ENCODE measurements around the gene ITPKC. TPM values are rescaled to one million over a fixed set of nuclear protein-coding genes. Genes with fewer than 3 reads are reported as not detected.

Gene ITPKC
- polyA plus RNA-seq, 1 donor from 2014 or later, result 16.8 TPM

DNA sequence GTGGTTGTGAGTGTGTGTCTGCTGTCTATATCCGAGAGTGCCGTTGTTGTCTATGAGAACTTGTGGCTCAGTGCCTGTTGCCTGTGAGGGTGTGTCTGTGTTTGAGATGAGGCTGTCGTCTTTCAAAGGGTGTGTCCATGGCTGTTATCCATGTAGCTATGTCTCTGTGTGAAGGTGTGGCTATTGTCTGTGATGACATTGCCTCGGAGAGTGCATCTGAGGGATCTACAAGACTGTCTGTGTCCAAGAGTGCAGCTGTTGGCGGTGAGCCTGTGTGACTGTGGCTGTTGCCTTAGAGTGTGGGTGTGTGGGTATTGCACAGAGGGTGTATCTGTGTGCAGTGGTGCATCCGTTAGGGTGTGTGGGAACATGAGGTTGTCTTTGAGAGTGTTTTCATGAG lies 31.3 kb upstream of the ITPKC start:
- Histone ChIP-seq H3K4me2 (ENCODE audit: low read length) (no peak overlapping the region), H3K9me3 (ENCODE audit: low read length) (no peaks in the 10 kb centered on the region), H3K9ac (ENCODE audit: low read length) (no peak overlapping the region), H3K27ac (ENCODE audit: low read length) (no peak overlapping the region), H3K4me3 (ENCODE audit: low read length) (no peak overlapping the region), H4K20me1 (ENCODE audit: insufficient read depth) (no peaks in the 10 kb centered on the region), H3K79me2 (replicated peaks; ENCODE audit: insufficient read depth, low read length) (peaks cover 21% of the 10 kb centered on the region), H3K27me3 (ENCODE audit: insufficient read depth, low read depth, low read length) (no peaks in the 10 kb centered on the region), H3F3A (ENCODE audit: insufficient read depth, low read length, poor library complexity, severe bottlenecking) (no peaks in the 10 kb centered on the region), H2AFZ (ENCODE audit: low read depth, low read length) (no peak overlapping the region), H3K9me2 (ENCODE audit: insufficient read depth, low read length) (no peaks in the 10 kb centered on the region), H3K36me3 (ENCODE audit: insufficient read depth, low read length) (peaks cover 6% of the 10 kb centered on the region)
- TF ChIP-seq, protein P1, sequence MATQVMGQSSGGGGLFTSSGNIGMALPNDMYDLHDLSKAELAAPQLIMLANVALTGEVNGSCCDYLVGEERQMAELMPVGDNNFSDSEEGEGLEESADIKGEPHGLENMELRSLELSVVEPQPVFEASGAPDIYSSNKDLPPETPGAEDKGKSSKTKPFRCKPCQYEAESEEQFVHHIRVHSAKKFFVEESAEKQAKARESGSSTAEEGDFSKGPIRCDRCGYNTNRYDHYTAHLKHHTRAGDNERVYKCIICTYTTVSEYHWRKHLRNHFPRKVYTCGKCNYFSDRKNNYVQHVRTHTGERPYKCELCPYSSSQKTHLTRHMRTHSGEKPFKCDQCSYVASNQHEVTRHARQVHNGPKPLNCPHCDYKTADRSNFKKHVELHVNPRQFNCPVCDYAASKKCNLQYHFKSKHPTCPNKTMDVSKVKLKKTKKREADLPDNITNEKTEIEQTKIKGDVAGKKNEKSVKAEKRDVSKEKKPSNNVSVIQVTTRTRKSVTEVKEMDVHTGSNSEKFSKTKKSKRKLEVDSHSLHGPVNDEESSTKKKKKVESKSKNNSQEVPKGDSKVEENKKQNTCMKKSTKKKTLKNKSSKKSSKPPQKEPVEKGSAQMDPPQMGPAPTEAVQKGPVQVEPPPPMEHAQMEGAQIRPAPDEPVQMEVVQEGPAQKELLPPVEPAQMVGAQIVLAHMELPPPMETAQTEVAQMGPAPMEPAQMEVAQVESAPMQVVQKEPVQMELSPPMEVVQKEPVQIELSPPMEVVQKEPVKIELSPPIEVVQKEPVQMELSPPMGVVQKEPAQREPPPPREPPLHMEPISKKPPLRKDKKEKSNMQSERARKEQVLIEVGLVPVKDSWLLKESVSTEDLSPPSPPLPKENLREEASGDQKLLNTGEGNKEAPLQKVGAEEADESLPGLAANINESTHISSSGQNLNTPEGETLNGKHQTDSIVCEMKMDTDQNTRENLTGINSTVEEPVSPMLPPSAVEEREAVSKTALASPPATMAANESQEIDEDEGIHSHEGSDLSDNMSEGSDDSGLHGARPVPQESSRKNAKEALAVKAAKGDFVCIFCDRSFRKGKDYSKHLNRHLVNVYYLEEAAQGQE (IDR thresholded peaks at IDR 0.05; ENCODE audit: borderline replicate concordance), result no peak
- no peak for TF ChIP-seq SMC3 (conservative IDR thresholded peaks at IDR 0.05; ENCODE audit: poor library complexity)

DNA sequence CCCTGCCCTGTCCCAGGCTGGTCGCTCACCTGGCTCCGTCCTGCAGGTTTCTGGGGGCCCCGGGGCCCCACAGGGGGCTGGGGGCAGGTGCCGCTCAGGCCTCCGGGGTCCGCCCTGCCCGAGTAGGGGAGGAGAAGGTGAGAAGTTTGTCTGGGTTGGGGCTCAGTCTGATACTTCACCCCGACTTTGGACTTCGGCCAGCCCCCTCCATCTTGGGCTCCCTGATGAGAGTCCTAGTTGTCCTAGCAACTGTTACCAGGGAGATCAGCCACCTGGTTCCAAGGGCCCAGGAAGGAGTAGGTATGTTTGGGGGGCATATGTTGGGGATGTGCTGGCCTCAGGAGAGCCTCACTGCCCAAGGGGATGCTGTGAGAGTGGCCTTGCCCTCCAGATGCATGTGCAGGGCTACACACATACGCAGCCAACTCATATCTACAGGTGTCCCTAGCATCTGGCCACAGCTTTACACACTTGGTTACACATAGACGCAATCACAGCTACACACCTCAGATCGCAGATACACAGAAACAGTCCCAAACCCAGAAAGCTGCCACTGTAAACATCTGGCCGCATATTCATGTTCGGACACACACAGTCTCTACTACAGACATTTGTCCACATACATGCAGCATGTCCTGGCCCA lies 29.9 kb upstream of the ITPKC start:
- Histone ChIP-seq H3K27ac (ENCODE audit: low read length) (no peak overlapping the region), H3K4me3 (ENCODE audit: low read length) (no peak overlapping the region), H3K36me3 (ENCODE audit: insufficient read depth, low read length) (no peaks in the 10 kb centered on the region), H3K27me3 (ENCODE audit: insufficient read depth, low read depth, low read length) (no peaks in the 10 kb centered on the region), H3K9me3 (ENCODE audit: low read length) (no peaks in the 10 kb centered on the region), H4K20me1 (ENCODE audit: insufficient read depth) (no peaks in the 10 kb centered on the region), H3F3A (ENCODE audit: insufficient read depth, low read length, poor library complexity, severe bottlenecking) (no peaks in the 10 kb centered on the region), H3K4me2 (ENCODE audit: low read length) (no peak overlapping the region), H2AFZ (ENCODE audit: low read depth, low read length) (no peak overlapping the region), H3K9ac (ENCODE audit: low read length) (no peak overlapping the region), H3K9me2 (ENCODE audit: insufficient read depth, low read length) (no peaks in the 10 kb centered on the region), H3K79me2 (replicated peaks; ENCODE audit: insufficient read depth, low read length) (peaks cover 21% of the 10 kb centered on the region)
- TF ChIP-seq, protein P2, sequence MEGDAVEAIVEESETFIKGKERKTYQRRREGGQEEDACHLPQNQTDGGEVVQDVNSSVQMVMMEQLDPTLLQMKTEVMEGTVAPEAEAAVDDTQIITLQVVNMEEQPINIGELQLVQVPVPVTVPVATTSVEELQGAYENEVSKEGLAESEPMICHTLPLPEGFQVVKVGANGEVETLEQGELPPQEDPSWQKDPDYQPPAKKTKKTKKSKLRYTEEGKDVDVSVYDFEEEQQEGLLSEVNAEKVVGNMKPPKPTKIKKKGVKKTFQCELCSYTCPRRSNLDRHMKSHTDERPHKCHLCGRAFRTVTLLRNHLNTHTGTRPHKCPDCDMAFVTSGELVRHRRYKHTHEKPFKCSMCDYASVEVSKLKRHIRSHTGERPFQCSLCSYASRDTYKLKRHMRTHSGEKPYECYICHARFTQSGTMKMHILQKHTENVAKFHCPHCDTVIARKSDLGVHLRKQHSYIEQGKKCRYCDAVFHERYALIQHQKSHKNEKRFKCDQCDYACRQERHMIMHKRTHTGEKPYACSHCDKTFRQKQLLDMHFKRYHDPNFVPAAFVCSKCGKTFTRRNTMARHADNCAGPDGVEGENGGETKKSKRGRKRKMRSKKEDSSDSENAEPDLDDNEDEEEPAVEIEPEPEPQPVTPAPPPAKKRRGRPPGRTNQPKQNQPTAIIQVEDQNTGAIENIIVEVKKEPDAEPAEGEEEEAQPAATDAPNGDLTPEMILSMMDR (IDR thresholded peaks at IDR 0.05; ENCODE audit: poor library complexity, severe bottlenecking), result no peak
- TF ChIP-seq SMC3 (conservative IDR thresholded peaks at IDR 0.05; ENCODE audit: poor library complexity) (no peak), RAD21 (conservative IDR thresholded peaks at IDR 0.05) (no peak), MXI1 (conservative IDR thresholded peaks at IDR 0.05; ENCODE audit: poor library complexity, severe bottlenecking) (no peak), TAF1 (IDR thresholded peaks at IDR 0.05; ENCODE audit: low read depth) (no peak), EP300 (conservative IDR thresholded peaks at IDR 0.05; ENCODE audit: poor library complexity, severe bottlenecking) (no peak)
- TF ChIP-seq, protein P1 (IDR thresholded peaks at IDR 0.05; ENCODE audit: borderline replicate concordance), result no peak

Measured in neural cell (in vitro differentiated cells).